Keratinocyte (primary cell): ENCODE measurements around the gene CBX7.
"Not testable (repeated sequence)": the region's sequence is repeated elsewhere in the genome, so short reads cannot be mapped to it uniquely, and the experiment has no call there.

ENCODE experiments used
- EZH2 ChIP-seq: IDR thresholded peaks from one replicate; pipeline ENCODE4 v1.6.1; 2012; ENCODE audit warnings: inconsistent platforms, mild to moderate bottlenecking, low read length, moderate library complexity
- TF ChIP-seq, protein P1 (sequence below), 3 experiments: IDR thresholded peaks in 1 of 3; conservative IDR thresholded peaks in 1 of 3; optimal IDR thresholded peaks in 1 of 3; 2 replicates in 2 of 3; 3 replicates in 1 of 3; pipeline versions ENCODE3 to v1.5.1; 2011; ENCODE audit warnings: low read length in 3 of 3, mild to moderate bottlenecking in 3 of 3, moderate library complexity in 2 of 3, control low read depth in 1 of 3, inconsistent platforms in 1 of 3; ENCODE audit not compliant: insufficient read depth in 2 of 3; ENCODE audit errors: extremely low read depth in 1 of 3

DNA sequence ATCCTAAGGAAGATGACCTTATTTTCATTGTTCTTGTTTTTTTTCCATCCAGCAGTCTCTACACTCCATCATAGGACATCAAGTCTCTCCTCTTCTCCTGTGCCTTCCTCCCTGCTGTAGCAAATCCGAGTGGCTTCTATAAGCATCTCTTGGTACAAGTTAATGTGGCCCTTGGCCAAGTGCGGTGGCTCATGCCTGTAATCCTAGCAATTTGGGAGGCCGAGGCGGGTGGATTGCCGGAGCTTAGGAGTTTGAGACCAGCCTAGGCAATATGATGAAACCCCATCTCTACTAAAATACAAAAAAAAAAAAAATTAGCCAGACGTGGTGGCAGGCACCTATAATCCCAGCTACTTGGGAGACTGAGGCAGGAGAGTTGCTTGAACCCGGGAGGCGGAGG, 3.6 kb upstream of the CBX7 start:
- TF ChIP-seq, protein P1, sequence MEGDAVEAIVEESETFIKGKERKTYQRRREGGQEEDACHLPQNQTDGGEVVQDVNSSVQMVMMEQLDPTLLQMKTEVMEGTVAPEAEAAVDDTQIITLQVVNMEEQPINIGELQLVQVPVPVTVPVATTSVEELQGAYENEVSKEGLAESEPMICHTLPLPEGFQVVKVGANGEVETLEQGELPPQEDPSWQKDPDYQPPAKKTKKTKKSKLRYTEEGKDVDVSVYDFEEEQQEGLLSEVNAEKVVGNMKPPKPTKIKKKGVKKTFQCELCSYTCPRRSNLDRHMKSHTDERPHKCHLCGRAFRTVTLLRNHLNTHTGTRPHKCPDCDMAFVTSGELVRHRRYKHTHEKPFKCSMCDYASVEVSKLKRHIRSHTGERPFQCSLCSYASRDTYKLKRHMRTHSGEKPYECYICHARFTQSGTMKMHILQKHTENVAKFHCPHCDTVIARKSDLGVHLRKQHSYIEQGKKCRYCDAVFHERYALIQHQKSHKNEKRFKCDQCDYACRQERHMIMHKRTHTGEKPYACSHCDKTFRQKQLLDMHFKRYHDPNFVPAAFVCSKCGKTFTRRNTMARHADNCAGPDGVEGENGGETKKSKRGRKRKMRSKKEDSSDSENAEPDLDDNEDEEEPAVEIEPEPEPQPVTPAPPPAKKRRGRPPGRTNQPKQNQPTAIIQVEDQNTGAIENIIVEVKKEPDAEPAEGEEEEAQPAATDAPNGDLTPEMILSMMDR (optimal IDR thresholded peaks at IDR 0.05 in 1 of 3, IDR thresholded peaks at IDR 0.05 in 1 of 3, conservative IDR thresholded peaks at IDR 0.05 in 1 of 3; ENCODE audit: extremely low read depth in 1 of 3, insufficient read depth in 2 of 3, low read length in 3 of 3) = not testable (repeated sequence)
- TF ChIP-seq EZH2 = not testable (repeated sequence)
